Spinal cord (tissue), 10 donors: ENCODE measurements around the gene SHROOM3. TPM values are rescaled to one million over a fixed set of nuclear protein-coding genes. Genes with fewer than 3 reads are reported as not detected.

Experiments
- DNase-seq, 6 donors: peaks; one replicate each; pipeline versions ENCODE4 v3.0.0 to v3.0.0-alpha.2; 2013 to 2015; ENCODE audit warnings: low spot score in 6 of 6, low read depth in 4 of 6
- H3K27ac ChIP-seq: one replicate; pipeline ENCODE4 v1.5.1; 2013; ENCODE audit warnings: low read depth, low read length, control low read depth
- H3K27me3 ChIP-seq: one replicate; pipeline ENCODE4 v1.6.1; 2013; ENCODE audit warnings: low read length; ENCODE audit not compliant: control insufficient read depth, insufficient read depth
- H3K36me3 ChIP-seq: one replicate; pipeline ENCODE4 v1.6.1; 2013; ENCODE audit warnings: low read length; ENCODE audit not compliant: control insufficient read depth, insufficient read depth
- H3K4me1 ChIP-seq: one replicate; pipeline ENCODE4 v1.6.1; 2013; ENCODE audit warnings: low read length; ENCODE audit not compliant: control insufficient read depth, insufficient read depth
- H3K4me3 ChIP-seq: one replicate; pipeline ENCODE4 v1.5.1; 2013; ENCODE audit warnings: low read depth, low read length, control low read depth
- H3K9me3 ChIP-seq: one replicate; pipeline ENCODE4 v1.6.1; 2013; ENCODE audit warnings: low read length; ENCODE audit not compliant: control insufficient read depth, insufficient read depth
- WGBS: methylation state at CpG from one replicate; pipeline ENCODE4 v1.1.5; 2013; ENCODE audit warnings: missing lambda C conversion rate; ENCODE audit not compliant: insufficient coverage; 5-methylcytosine and 5-hydroxymethylcytosine counted together
- polyA plus RNA-seq, 2 donors: library from polyadenylated mRNA; unstranded; fragments of 120-200 nt; gene quantifications; one replicate each; pipeline ENCODE4 v1.2.1, GENCODE V29; 2013; ENCODE audit not compliant: insufficient read length in 2 of 2
- total RNA-seq, 2 donors: library from RNA; depleted of rRNA in 1 of 2; stranded (reverse); fragments of 120-200 nt in 1 of 2; fragments of >200 nt in 1 of 2; gene quantifications; one replicate each; pipeline versions ENCODE4 v1.2.3 to v1.2.4, GENCODE V29; 2013 to 2014
- donor health status: healthy.

The SHROOM3 gene
- total and polyA plus RNA-seq, 4 donors = 11.6 to 23.3 (median 19.3) TPM

GRCh38 chr4:76569706-76570105 lies 134.7 kb downstream of the SHROOM3 start:
- no peak overlapping the region for H3K27ac ChIP-seq
- no peaks in the 10 kb centered on the region for H3K27me3 ChIP-seq
- no peak for DNase-seq
- H3K4me1 ChIP-seq = no peaks in the 10 kb centered on the region
- no peak overlapping the region for H3K4me3 ChIP-seq
- 100% methylated on average over 1 of the region's 4 CpGs for WGBS
- H3K36me3 ChIP-seq = no peaks in the 10 kb centered on the region
- H3K9me3 ChIP-seq = no peaks in the 10 kb centered on the region

GRCh38 chr4:76570141-76570973 lies 135.3 kb downstream of the SHROOM3 start:
- no peak overlapping the region for H3K4me3 ChIP-seq
- no peaks in the 10 kb centered on the region for H3K27me3 ChIP-seq
- 52% methylated on average over 6 of the region's 10 CpGs for WGBS
- no peak for DNase-seq
- H3K4me1 ChIP-seq = no peaks in the 10 kb centered on the region
- H3K9me3 ChIP-seq = no peaks in the 10 kb centered on the region
- H3K36me3 ChIP-seq = no peaks in the 10 kb centered on the region
- peak overlapping the region; percentile 53 for H3K27ac ChIP-seq

- peak in 1 of 6 donors; percentile 73 for DNase-seq
- H3K27ac ChIP-seq = peak overlapping the region; percentile 53
- no peaks in the 10 kb centered on the region for H3K27me3 ChIP-seq
- no peak overlapping the region for H3K4me3 ChIP-seq
- H3K36me3 ChIP-seq = no peaks in the 10 kb centered on the region
- WGBS = 0% methylated on average over 1 of the region's 3 CpGs
- no peaks in the 10 kb centered on the region for H3K4me1 ChIP-seq
- H3K9me3 ChIP-seq = no peaks in the 10 kb centered on the region
Measured at GRCh38 chr4:76571274-76571673, 136.2 kb downstream of the SHROOM3 start.

DNA sequence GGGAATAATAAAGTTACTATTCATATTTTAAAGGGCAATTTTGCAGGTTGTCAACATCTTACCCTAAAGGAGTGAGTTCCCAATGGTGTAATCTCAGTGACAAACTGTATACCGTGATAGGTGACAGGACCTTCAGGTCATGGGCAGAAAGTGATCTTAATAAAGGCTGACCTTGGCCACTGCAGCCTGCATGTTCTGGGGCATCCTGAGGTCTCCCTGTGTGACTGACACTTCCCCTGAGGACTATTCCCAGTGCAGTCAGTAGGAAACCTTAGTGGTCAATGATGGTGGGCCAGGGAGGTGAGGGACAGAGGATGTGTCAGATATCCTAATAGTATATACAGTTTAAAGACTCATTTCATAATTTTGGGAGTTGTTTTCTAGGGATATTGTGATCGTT lies 137.2 kb downstream of the SHROOM3 start:
- no peaks in the 10 kb centered on the region for H3K36me3 ChIP-seq
- WGBS = 67% methylated on average over 1 of the region's 2 CpGs
- H3K27ac ChIP-seq = no peak overlapping the region
- H3K27me3 ChIP-seq = no peaks in the 10 kb centered on the region
- H3K9me3 ChIP-seq = no peaks in the 10 kb centered on the region
- H3K4me1 ChIP-seq = no peaks in the 10 kb centered on the region
- H3K4me3 ChIP-seq = no peak overlapping the region
- DNase-seq = no peak

DNA sequence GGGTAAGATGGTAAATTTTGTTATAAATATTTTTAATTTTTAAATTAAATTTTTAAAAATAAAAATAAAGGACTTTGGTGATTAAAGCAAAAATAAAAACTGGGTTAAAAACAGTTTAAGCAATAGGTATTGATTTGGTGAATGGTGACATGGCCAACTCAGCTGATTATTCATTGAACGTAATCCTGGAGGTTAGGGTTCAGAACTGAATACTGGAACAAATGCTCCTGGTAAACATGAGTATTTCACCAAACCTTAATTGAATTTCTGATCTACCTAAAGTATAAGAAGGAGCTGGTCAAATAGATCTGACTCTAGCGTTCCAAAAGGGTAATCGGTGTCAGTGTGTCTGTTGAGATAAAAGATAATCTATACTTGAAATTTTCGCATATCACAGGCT lies 141.8 kb downstream of the SHROOM3 start:
- no peaks in the 10 kb centered on the region for H3K4me1 ChIP-seq
- H3K4me3 ChIP-seq = no peak overlapping the region
- no CpG with 5 or more reads among the region's 4 CpGs for WGBS
- no peaks in the 10 kb centered on the region for H3K36me3 ChIP-seq
- no peak for DNase-seq
- H3K27ac ChIP-seq = no peak overlapping the region
- H3K27me3 ChIP-seq = no peaks in the 10 kb centered on the region
- no peaks in the 10 kb centered on the region for H3K9me3 ChIP-seq

- Histone ChIP-seq H3K9me3 (no peaks in the 10 kb centered on the region), H3K27me3 (no peaks in the 10 kb centered on the region), H3K36me3 (no peaks in the 10 kb centered on the region), H3K27ac (no peak overlapping the region), H3K4me1 (no peaks in the 10 kb centered on the region), H3K4me3 (no peak overlapping the region)
- no peak for DNase-seq
- 100% methylated on average over 1 of the region's 2 CpGs for WGBS
Measured at GRCh38 chr4:76578002-76578560, 143.1 kb downstream of the SHROOM3 start.

DNA sequence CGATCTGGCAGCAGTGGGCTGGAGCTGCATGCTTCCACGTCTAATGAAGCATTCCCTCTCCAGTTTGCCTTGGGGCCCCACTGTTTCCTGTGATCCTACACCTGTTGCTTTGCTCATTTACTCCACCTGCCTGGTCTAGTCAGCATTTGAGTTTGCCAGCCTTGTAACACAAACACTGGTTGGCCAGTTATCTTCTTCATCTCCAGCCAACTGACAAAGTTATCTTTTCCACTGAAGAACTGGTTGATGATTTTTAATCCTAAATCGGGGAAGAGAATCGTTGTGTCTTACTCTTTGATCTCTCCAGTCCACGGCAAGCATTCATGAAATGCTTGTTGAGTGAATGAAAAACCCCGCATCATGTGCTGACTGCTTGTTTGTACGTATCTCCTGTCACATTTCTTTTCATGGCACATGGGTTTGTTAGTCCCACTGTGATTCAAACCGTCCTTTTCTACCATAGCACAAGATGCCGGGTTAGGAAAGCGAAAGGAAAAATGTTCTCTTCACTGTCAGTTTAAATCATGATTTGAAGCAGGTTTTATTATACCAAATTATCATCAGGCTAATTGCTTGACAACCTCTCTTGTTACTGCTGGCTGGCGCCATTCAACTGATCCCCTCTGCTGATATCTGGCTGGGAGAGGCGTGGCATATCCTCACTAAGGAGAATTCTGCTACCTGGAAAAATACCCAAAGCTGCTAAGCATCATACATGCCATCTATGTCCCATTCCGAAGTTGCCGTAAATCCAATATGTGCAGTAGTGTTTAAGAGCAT lies 144.8 kb downstream of the SHROOM3 start:
- no peaks in the 10 kb centered on the region for H3K27me3 ChIP-seq
- no peaks in the 10 kb centered on the region for H3K36me3 ChIP-seq
- no peak overlapping the region for H3K4me3 ChIP-seq
- no peak overlapping the region for H3K27ac ChIP-seq
- H3K9me3 ChIP-seq = no peaks in the 10 kb centered on the region
- DNase-seq = no peak
- WGBS = 83% methylated on average over 10 of the region's 14 CpGs
- no peaks in the 10 kb centered on the region for H3K4me1 ChIP-seq

DNA sequence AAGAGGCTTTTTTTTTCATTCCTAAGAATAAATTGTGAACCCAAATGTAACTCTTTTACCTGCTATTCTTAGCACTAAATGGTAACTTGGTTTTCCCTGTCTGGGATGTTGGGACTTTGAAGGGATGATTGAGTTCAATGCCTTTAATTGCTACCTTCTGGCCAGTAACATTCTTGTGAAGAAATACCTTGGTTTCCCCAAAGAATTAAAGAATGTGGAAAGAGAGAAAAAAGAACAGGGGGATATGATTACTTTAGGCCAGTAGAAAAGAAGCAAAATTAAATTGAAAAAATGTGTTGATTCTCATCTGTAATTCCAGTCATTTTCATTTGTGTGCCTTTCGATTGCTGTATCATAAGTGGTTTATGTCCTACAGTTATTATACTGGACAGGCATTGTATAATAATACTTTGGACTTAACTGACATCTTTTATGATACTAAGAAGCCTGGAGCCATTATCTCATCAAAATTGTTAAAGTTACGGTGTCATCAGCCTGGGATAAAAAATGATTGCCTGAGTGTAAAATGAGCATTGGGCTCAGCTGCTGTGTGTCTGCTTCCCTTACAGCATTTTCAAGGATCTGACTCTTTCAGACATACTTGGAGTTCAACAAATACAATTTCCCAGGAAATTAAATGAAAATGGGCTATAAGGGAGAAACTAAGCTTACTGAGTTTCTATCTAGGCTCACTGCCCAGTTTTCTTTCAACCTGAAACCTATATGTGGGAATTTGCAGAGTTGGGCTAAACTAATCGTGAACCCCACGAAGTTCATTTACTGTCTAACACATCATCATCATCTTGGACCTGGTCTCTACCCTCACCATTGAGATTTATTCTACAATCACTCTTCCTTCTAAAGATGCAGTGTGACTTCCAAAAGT lies 146.3 kb downstream of the SHROOM3 start:
- Histone ChIP-seq H3K36me3 (peaks cover 3% of the 10 kb centered on the region), H3K4me3 (no peak overlapping the region), H3K9me3 (no peaks in the 10 kb centered on the region), H3K27ac (no peak overlapping the region), H3K4me1 (peaks cover 11% of the 10 kb centered on the region), H3K27me3 (no peaks in the 10 kb centered on the region)
- DNase-seq = peak in 1 of 6 donors; percentile 26
- no CpG with 5 or more reads among the region's 4 CpGs for WGBS
